Skeletal muscle tissue (tissue), 4 donors: ENCODE measurements around the gene MAOB. TPM values are rescaled to one million over a fixed set of nuclear protein-coding genes. Genes with fewer than 3 reads are reported as not detected.
"Not testable (repeated sequence)": the region's sequence is repeated elsewhere in the genome, so short reads cannot be mapped to it uniquely, and the experiment has no call there.

Experiments
- H3K27ac ChIP-seq: one replicate; pipeline ENCODE4 v1.7.0; 2013; ENCODE audit warnings: mild to moderate bottlenecking, low read depth, low read length, inconsistent platforms
- H3K27me3 ChIP-seq, 3 donors: one replicate each; pipeline ENCODE4 v1.7.0; 2013; ENCODE audit warnings: low read length in 3 of 3; ENCODE audit not compliant: control insufficient read depth in 3 of 3, insufficient read depth in 3 of 3
- H3K36me3 ChIP-seq, 3 donors: one replicate each; pipeline ENCODE4 v1.7.0; 2013; ENCODE audit warnings: low read length in 3 of 3; ENCODE audit not compliant: control insufficient read depth in 3 of 3, insufficient read depth in 3 of 3
- H3K4me1 ChIP-seq, 3 donors: one replicate each; pipeline ENCODE4 v1.7.0; 2013; ENCODE audit warnings: low read length in 3 of 3, mild to moderate bottlenecking in 3 of 3; ENCODE audit not compliant: control insufficient read depth in 3 of 3, insufficient read depth in 3 of 3
- H3K4me3 ChIP-seq, 3 donors: one replicate each; pipeline ENCODE4 v1.7.0; 2013; ENCODE audit warnings: low read length in 3 of 3
- H3K9ac ChIP-seq, 3 donors: one replicate each; pipeline ENCODE4 v1.7.0; 2013; ENCODE audit warnings: low read length in 3 of 3, mild to moderate bottlenecking in 3 of 3, moderate library complexity in 2 of 3, low read depth in 1 of 3
- H3K9me3 ChIP-seq, 3 donors: one replicate each; pipeline ENCODE4 v1.7.0; 2013; ENCODE audit warnings: low read length in 3 of 3; ENCODE audit not compliant: control insufficient read depth in 3 of 3
- total RNA-seq: library from RNA; depleted of rRNA; stranded (reverse); fragments of >200 nt; gene quantifications from one replicate; pipeline ENCODE4 v1.2.3, GENCODE V29; 2014
- donor health status: Osteomylitis.

Gene MAOB
- 1.0 TPM for total RNA-seq

GRCh38 chrX:43882294-43882681 lies at the start of gene MAOB:
Gene MAOB, minus strand, starts transcription at chrX:43882450. Its CDS starts 151 bp downstream, at chrX:43882299.
- H3K27ac ChIP-seq, result peak within 1 kb of the TSS; percentile 56
- H3K4me3 ChIP-seq, result peak within 1 kb of the TSS; percentile 69 to 74 (median 74)
- peak within 1 kb of the TSS; percentile 51 to 84 (median 72) for H3K9ac ChIP-seq

GRCh38 chrX:43922032-43922431 lies 39.8 kb upstream of the MAOB start:
- not testable (repeated sequence) for H3K9ac ChIP-seq, H3K27ac ChIP-seq, H3K36me3 ChIP-seq, H3K9me3 ChIP-seq, H3K4me3 ChIP-seq, H3K4me1 ChIP-seq, H3K27me3 ChIP-seq

More at GRCh38 chrX:43882294-43882681, at the start of gene MAOB:
- H3K27me3 ChIP-seq, result peaks cover 0 to 9% (median 0%) of the 10 kb centered on the region in 3 donors
- H3K9me3 ChIP-seq, result no peaks in the 10 kb centered on the region
- no peaks in the 10 kb centered on the region for H3K36me3 ChIP-seq
- peaks cover 9 to 20% (median 10%) of the 10 kb centered on the region in 3 donors for H3K4me1 ChIP-seq

- not testable (repeated sequence) for H3K27me3 ChIP-seq, H3K9ac ChIP-seq, H3K9me3 ChIP-seq, H3K36me3 ChIP-seq, H3K4me1 ChIP-seq, H3K27ac ChIP-seq, H3K4me3 ChIP-seq
Observed at GRCh38 chrX:43910772-43911171, 28.5 kb upstream of the MAOB start.

DNA sequence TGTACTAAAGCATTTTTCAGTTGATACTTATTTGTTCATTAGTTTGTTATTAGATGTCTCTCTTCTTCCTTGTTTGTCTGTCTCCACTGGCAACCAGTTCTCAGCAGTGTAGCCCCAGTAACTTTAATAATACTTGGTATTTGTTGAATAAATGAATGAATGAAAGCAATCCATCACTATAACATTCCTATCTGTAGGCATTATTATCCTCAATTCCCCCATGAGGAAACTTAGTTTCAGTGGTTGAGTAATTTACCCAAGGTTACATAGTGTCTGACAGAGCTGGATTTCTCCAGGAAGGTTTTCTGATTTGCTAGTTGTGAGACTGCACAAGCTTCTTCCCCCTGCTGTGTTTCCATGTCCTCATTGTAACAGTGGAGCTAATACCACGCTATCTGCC lies 27.8 kb upstream of the MAOB start:
- Histone ChIP-seq H3K4me3 (no peak overlapping the region), H3K27me3 (peaks cover 0 to 3% (median 0%) of the 10 kb centered on the region in 3 donors), H3K9me3 (no peaks in the 10 kb centered on the region), H3K27ac (no peak overlapping the region), H3K36me3 (no peaks in the 10 kb centered on the region), H3K4me1 (no peaks in the 10 kb centered on the region), H3K9ac (no peak overlapping the region)

- Histone ChIP-seq H3K9ac (no peak overlapping the region), H3K36me3 (no peaks in the 10 kb centered on the region), H3K27me3 (peaks cover 0 to 5% (median 0%) of the 10 kb centered on the region in 3 donors), H3K27ac (no peak overlapping the region), H3K4me1 (no peaks in the 10 kb centered on the region), H3K4me3 (no peak overlapping the region), H3K9me3 (no peaks in the 10 kb centered on the region)
Observed at GRCh38 chrX:43909141-43909540, 26.9 kb upstream of the MAOB start.

GRCh38 chrX:43899878-43900815 lies 17.9 kb upstream of the MAOB start:
- H3K4me1 ChIP-seq, result peaks cover 3 to 14% (median 13%) of the 10 kb centered on the region in 3 donors
- H3K9ac ChIP-seq, result no peak overlapping the region
- no peaks in the 10 kb centered on the region for H3K36me3 ChIP-seq
- peaks cover 0 to 3% (median 0%) of the 10 kb centered on the region in 3 donors for H3K27me3 ChIP-seq
- H3K27ac ChIP-seq, result peak overlapping the region; percentile 57
- no peaks in the 10 kb centered on the region for H3K9me3 ChIP-seq
- H3K4me3 ChIP-seq, result no peak overlapping the region

DNA sequence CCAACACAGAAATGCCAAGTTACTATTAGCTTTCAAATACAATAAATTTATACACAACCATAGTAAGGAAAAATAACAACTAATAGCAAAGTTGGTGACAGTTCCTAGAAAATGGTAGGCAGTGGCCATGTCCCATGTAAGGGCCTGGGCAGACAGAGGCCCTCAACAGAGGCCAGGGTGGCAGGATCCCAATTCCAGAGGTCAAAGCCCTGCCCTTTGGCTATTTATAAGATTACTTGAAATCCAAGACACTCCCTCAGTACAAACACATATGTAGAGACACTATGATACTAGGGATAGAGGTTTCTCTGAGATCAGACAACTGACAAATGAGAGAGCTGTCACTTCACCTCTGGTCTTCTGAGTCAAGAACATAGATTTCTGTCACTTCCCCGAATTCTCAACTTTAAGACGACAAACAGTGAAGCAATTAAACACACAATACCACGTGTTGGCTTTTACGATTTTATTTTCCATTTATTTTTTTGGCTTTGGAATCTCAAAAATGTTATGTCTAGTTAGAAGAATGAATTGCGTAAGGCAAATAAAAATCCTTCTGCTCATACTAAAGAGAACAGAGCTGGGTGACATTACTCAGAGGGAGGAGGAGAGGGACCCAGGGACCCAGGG lies 16.3 kb upstream of the MAOB start:
- Histone ChIP-seq H3K9ac (peak overlapping the region in 1 of 3 donors; percentile 40), H3K27me3 (no peaks in the 10 kb centered on the region), H3K36me3 (no peaks in the 10 kb centered on the region), H3K27ac (peak overlapping the region; percentile 73), H3K9me3 (no peaks in the 10 kb centered on the region), H3K4me3 (no peak overlapping the region), H3K4me1 (peaks cover 3 to 14% (median 13%) of the 10 kb centered on the region in 3 donors)

GRCh38 chrX:43897290-43897689 lies 15.0 kb upstream of the MAOB start:
- H3K4me3 ChIP-seq, result no peak overlapping the region
- H3K9me3 ChIP-seq, result no peaks in the 10 kb centered on the region
- H3K4me1 ChIP-seq, result peaks cover 9 to 17% (median 14%) of the 10 kb centered on the region in 3 donors
- H3K27me3 ChIP-seq, result no peaks in the 10 kb centered on the region
- no peaks in the 10 kb centered on the region for H3K36me3 ChIP-seq
- H3K9ac ChIP-seq, result no peak overlapping the region
- H3K27ac ChIP-seq, result no peak overlapping the region

DNA sequence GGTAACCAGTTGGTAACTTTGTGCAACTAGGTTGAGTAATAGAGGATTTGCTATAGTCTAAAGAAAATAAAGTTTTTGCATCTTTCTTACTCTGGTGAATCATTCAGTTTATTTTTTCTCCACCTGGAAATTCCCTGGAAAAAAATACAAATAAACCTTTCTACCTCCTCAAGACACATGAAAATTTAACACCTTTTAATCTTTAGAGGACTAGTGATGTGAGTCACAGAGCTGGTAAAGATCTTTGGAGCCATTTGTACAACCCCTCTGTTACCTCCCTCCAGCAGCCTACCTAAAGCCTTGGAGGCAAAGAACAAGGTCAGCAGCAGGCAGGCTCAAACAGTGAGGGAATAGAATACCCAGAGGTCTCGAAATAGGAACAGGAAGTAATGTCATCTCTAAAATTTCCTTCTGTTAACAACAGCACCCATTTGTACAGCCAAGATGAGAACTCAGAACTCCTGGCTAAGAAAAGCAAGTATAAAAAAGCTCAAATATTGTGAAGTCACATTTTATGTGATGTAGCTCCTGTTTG lies 10.2 kb upstream of the MAOB start:
- Histone ChIP-seq H3K27me3 (no peaks in the 10 kb centered on the region), H3K27ac (peak overlapping the region; percentile 15), H3K9ac (no peak overlapping the region), H3K36me3 (no peaks in the 10 kb centered on the region), H3K4me3 (no peak overlapping the region), H3K9me3 (no peaks in the 10 kb centered on the region), H3K4me1 (peaks cover 0 to 6% (median 4%) of the 10 kb centered on the region in 3 donors)

- Histone ChIP-seq H3K9me3 (no peaks in the 10 kb centered on the region), H3K27ac (no peak overlapping the region), H3K4me3 (no peak overlapping the region), H3K36me3 (no peaks in the 10 kb centered on the region), H3K9ac (no peak overlapping the region), H3K4me1 (peaks cover 0 to 14% (median 6%) of the 10 kb centered on the region in 3 donors), H3K27me3 (peaks cover 0 to 3% (median 0%) of the 10 kb centered on the region in 3 donors)
Observed at GRCh38 chrX:43885617-43886016, 3.4 kb upstream of the MAOB start.
